ENCODE data around the gene IRF4.

Gene IRF4

GRCh38 chr6:363291-363690 is 28.3 kb upstream of the IRF4 start:
- Histone ChIP-seq H3K4me3 (ENCODE audit: severe bottlenecking) (no peak overlapping the region), H3K27me3 (ENCODE audit: insufficient read depth, poor library complexity, severe bottlenecking) (peaks cover 8% of the 10 kb centered on the region), H3K36me3 (ENCODE audit: low read depth) (no peaks in the 10 kb centered on the region), H3K9me3 (ENCODE audit: severe bottlenecking) (peaks cover 5% of the 10 kb centered on the region), H3K4me1 (ENCODE audit: insufficient read depth, poor library complexity, severe bottlenecking) (no peaks in the 10 kb centered on the region), H3K27ac (ENCODE audit: poor library complexity, severe bottlenecking) (no peak overlapping the region)
- TF ChIP-seq CTCF (IDR thresholded peaks at IDR 0.05; ENCODE audit: poor library complexity, severe bottlenecking), result no peak
- no peak for ATAC-seq (ENCODE audit: low read depth)
- DNase-seq (ENCODE audit: low spot score), result no peak

- ATAC-seq (ENCODE audit: low read depth) (no peak), DNase-seq (ENCODE audit: low spot score) (no peak)
- Histone ChIP-seq H3K36me3 (ENCODE audit: low read depth) (no peaks in the 10 kb centered on the region), H3K4me1 (ENCODE audit: insufficient read depth, poor library complexity, severe bottlenecking) (no peaks in the 10 kb centered on the region), H3K4me3 (ENCODE audit: severe bottlenecking) (no peak overlapping the region), H3K27ac (ENCODE audit: poor library complexity, severe bottlenecking) (no peak overlapping the region), H3K27me3 (ENCODE audit: insufficient read depth, poor library complexity, severe bottlenecking) (peaks cover 11% of the 10 kb centered on the region), H3K9me3 (ENCODE audit: severe bottlenecking) (peaks cover 5% of the 10 kb centered on the region)
- TF ChIP-seq CTCF (IDR thresholded peaks at IDR 0.05; ENCODE audit: poor library complexity, severe bottlenecking), result no peak
These were observed 27.6 kb upstream of the IRF4 start for GRCh38 chr6:363909-364308.

DNA sequence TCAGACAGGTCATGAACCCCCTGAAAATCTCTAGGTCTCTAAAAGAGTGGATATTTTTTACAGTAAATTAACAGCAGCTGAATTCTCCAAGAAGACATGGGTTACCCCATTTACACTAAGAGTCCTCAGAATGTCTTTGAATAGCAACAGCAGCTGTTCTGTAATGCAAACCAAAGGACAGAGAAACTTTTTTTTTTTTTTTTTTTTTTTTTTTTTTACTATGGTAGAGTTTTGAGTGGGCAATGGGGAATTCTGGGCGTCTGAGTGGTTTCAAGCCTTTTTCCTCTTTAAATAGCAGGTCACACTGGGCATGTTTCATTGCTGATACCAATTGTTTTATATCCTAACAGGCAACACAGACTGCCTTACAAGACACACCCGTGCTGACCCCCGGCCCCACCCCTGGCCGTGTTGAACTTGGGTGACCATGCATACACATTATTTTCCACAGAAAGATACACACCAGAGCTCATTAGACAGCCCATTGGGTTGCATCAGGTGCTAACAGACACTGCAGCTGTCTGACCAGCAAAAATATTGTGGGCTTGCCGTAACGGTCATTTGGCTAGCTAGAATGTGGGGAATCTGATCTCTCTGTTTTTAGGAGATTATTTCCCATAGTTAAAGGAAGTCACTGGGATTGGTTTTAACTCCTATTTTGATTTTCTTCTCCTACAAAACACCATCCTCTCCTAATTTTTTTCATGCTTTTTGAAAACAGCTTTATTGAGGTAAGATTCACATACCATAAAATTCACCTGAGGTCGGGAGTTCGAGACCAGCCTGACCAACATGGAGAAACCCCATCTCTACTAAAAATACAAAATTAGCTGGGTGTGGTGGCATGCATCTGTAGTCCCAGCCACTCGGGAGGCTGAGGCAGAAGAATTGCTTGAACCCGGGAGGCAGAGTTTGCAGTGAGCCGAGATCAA is 26.7 kb upstream of the IRF4 start:
- no peak for DNase-seq (ENCODE audit: low spot score)
- peaks cover 16% of the 10 kb centered on the region for H3K27me3 ChIP-seq (ENCODE audit: insufficient read depth, poor library complexity, severe bottlenecking)
- H3K4me1 ChIP-seq (ENCODE audit: insufficient read depth, poor library complexity, severe bottlenecking), result no peaks in the 10 kb centered on the region
- no peak overlapping the region for H3K4me3 ChIP-seq (ENCODE audit: severe bottlenecking)
- H3K9me3 ChIP-seq (ENCODE audit: severe bottlenecking), result peaks cover 13% of the 10 kb centered on the region
- no peak overlapping the region for H3K27ac ChIP-seq (ENCODE audit: poor library complexity, severe bottlenecking)
- no peak for ATAC-seq (ENCODE audit: low read depth)
- no peaks in the 10 kb centered on the region for H3K36me3 ChIP-seq (ENCODE audit: low read depth)
- TF ChIP-seq CTCF (IDR thresholded peaks at IDR 0.05; ENCODE audit: poor library complexity, severe bottlenecking), result no peak

DNA sequence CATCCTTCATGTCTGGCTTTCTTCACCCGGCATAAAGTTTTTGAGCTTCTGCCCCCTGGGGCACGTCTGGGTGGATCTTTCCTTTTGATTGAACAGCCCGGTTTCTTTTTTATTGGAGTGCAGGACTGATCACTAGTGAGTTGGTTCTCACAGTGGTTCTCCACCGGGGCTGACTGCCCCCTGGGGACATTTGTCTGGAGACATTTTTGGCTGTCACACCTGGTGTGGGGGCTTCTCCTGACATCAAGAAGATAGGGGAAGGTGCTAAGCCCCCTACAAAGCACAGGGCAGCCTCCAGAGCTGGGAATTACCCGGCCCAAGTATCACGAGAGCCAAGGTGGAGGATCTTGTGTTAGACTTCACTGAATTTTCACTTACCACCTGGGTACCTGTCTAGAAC is 25.7 kb upstream of the IRF4 start:
- Histone ChIP-seq H3K4me3 (ENCODE audit: severe bottlenecking) (no peak overlapping the region), H3K27ac (ENCODE audit: poor library complexity, severe bottlenecking) (no peak overlapping the region), H3K27me3 (ENCODE audit: insufficient read depth, poor library complexity, severe bottlenecking) (peaks cover 16% of the 10 kb centered on the region), H3K36me3 (ENCODE audit: low read depth) (no peaks in the 10 kb centered on the region), H3K4me1 (ENCODE audit: insufficient read depth, poor library complexity, severe bottlenecking) (no peaks in the 10 kb centered on the region), H3K9me3 (ENCODE audit: severe bottlenecking) (peaks cover 13% of the 10 kb centered on the region)
- no peak for TF ChIP-seq CTCF (IDR thresholded peaks at IDR 0.05; ENCODE audit: poor library complexity, severe bottlenecking)
- DNase-seq (ENCODE audit: low spot score), result peak; percentile 40
- no peak for ATAC-seq (ENCODE audit: low read depth)

All from RWPE2 (cell line).